CD4-positive, alpha-beta T cell treated with Interleukin-15 for 1 hour (primary cell): ENCODE measurements around the gene TNKS1BP1.
"Not testable (repeated sequence)": the region's sequence is repeated elsewhere in the genome, so short reads cannot be mapped to it uniquely, and the experiment has no call there.

Experiments
- DNase-seq: peaks from one replicate; pipeline ENCODE4 v3.0.0-alpha.2; 2020

Gene TNKS1BP1

GRCh38 chr11:57287884-57288283 is 36.9 kb downstream of the TNKS1BP1 start:
- DNase-seq = no peak

DNA sequence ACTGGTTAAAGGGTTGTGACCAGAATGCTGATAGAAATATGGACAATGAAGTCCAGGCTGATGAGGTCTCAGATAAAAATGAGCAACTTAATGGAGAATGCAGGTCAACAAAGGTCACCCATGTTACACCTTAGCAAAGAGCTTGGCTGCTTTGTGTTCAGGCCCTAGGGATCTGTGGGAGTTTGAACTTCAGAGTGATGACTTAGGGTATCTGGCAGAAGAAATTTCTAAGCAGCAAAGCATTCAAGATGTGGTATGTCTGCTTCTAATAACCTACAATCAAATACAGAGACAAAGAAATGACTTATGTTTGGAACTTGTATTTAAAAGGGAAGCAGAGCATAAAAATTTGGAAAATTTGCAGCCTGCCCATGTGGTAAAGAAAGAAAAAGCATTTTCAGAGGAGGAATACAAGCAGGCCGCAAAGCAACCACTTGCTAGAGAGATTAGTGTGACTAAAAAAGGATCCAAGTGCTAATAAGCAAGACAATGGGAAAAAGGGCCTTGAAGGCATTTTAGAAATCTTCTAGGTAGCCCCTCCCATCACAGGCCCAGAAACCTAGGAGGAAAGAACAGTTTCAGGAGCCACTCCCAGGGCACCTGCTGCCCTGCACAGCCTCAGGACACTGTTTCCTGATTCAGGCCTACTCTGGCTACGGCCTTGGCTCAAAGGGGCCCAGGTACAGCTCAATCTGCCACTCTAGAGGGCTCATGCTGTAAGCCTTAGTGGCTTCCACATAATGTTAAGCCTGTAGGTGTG is 41.3 kb downstream of the TNKS1BP1 start:
- DNase-seq = no peak

- not testable (repeated sequence) for DNase-seq
Measured at GRCh38 chr11:57281546-57281945, 43.2 kb downstream of the TNKS1BP1 start.

DNA sequence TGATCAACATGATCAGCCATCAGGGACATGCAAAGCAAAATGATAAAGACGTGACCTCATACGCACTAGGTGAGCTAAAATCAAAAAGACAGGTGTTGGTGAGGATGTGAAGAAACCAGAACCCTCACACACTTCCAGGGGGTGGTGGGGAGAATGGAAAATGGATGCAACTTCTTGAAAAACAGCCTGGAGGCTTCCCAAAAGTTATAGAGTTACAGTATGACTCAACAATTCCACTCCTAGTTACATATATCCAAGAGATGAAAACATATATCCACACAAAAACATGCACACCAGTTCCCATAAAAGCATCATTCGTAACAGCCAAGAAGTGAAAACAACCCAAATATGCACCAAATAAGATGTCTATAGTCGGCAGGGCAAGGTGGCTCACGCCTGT is 45.6 kb downstream of the TNKS1BP1 start:
- no peak for DNase-seq

DNA sequence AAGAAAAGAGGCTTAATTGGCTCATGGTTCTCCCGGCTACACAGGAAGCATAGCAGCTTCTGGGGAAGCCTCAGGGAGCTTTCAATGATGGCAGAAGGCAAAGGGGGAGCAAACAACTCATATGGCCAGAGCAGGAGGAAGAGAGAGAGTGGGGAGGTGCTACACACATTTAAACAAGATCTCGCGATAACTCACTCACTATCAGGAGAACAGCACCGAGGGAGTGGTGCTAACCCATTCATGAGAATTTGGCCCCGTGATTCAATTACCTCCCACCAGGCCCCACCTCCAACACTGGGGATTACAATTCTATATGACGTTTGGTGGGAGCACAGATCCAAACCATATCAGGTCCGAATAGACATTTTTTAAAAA is 46.0 kb downstream of the TNKS1BP1 start:
- DNase-seq = no peak

DNA sequence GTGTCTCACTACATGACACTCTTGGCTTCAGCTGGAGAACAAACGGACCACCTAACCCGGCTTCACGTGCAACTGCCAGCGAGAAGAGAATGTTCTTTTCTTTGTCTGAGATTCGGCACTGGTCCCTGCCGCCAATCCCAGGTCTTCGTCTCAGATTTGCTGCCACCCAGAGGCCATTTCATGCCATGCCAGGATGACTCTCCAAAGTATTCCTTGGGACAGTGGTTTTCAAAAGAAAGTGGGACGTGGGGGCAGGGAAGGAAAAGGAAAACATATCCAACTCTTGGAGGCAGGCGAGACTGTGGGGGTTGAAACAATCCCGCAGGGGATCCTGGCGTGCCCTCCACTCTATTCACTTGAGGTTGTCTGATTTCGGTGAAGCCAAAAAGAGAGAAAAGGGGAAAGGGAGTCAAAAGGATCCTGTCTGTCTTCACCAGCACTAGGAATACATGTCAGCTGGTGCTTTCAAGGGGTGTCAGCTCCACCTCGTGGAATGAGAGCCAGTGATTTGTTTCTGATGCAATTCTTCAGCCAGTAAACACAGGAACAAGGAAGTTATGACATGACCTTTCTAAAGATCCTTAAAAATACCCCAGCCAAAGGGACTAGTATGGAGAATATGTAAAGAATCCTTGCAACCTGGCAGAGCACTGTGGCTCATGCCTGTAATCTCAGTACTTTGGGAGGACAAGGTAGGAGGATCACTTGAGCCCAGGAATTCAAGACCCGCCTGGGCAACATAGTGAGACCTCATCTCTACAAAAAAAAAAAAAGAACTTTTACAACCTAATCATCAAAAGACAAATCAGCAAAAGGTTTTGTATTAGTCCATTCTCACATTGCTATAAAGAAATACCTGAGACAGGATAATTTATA is 46.7 kb downstream of the TNKS1BP1 start:
- no peak for DNase-seq

- DNase-seq = no peak
Measured at GRCh38 chr11:57276971-57277675, 47.6 kb downstream of the TNKS1BP1 start.

DNA sequence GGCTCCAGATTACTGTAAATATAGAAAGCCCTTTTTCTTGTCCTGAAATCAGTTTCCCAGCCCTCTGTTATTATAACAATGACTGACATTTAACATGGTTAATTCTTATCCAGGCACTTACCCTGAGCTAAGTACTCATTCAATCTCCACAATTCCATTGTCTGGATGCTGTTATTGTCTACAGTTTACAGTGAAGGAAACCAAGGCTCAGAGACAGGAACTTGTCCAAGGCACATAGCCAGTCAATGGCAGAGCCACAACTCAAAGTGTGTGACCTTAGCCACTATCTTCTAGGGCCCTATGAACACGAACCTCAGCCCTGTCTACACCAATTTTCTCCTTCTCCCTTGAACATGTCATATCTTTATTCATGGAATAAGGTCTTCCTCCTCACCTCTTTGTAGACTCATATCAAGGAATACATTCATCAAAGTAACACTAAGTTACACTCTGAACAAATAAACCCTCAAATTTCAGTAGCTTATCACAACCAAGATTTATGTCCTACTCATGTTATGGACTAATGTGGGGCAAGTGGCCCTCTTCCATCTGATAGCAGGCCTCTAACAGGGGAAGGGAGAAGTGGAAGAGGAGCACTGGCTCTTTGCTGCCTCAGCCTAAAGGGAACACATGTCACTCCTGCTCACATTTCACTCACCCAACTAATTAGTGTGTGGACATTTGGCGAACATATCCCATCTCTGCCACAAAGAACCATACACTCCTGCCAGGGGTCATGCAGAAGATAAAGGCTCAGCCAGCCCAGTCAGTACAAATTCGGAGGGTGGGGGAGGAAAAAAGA is 48.4 kb downstream of the TNKS1BP1 start:
- DNase-seq = no peak

DNA sequence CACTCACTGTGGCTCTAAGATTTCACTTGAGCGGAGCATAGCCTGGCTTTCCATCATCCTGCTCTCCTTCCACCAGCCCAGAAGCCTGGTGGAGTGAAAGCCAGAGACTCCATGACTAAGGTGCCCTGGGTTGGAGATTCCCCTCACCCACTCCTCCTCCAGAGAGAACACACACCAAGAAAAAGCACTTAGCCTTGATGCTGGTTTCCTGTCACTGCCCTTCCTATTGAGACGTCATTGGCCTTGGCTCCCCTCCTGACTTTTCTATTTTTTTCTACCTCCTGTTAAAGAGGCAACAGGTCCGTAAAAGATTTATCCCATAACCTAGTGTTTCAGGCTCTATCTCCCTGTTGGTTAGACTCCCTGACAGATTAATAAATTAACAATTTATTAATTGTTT is 49.2 kb downstream of the TNKS1BP1 start:
- DNase-seq = no peak

GRCh38 chr11:57274904-57275498 is 49.8 kb downstream of the TNKS1BP1 start:
- no peak for DNase-seq

GRCh38 chr11:57273448-57274058 is 51.2 kb downstream of the TNKS1BP1 start:
- no peak for DNase-seq

- no peak for DNase-seq
Measured at GRCh38 chr11:57269571-57270021, 55.2 kb downstream of the TNKS1BP1 start.

DNA sequence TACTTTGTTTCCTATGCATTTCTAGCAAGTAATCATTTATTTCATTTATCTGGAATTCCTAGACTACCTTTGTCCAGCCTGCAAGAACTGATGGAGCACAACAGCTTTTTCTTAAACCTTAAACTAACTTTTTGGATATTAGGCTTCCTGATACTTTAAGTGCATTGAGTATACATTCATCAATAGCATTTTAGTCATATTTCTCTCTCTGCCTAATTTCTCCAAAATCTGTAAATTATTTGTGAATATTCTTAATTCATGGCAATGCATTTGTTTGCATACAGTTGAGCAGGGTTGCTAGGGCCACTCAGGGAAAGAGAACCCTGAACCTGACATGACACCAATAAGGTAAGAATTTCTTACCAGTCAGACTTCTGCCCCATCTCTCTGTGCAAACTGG is 58.6 kb downstream of the TNKS1BP1 start:
- no peak for DNase-seq

GRCh38 chr11:57263351-57263750 is 61.4 kb downstream of the TNKS1BP1 start:
- DNase-seq = no peak

DNA sequence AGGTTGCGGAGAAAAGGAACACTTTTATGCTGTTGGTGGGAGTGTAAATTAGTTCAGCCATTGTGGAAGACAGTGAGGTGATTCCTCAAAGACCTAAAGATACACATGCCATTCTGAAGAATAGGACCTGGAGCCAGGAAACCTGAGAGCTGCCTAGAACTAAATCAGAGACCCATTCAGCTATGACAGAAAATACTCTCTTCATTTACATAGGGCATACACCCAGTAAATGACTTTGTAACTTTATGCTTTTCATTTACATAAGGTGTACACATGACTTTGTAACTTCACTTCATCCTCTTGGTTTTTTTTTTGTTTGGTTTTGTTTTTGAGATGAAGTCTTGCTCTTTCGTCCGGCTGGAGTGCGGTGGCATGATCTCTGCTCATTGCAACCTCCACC is 62.6 kb downstream of the TNKS1BP1 start:
- no peak for DNase-seq

DNA sequence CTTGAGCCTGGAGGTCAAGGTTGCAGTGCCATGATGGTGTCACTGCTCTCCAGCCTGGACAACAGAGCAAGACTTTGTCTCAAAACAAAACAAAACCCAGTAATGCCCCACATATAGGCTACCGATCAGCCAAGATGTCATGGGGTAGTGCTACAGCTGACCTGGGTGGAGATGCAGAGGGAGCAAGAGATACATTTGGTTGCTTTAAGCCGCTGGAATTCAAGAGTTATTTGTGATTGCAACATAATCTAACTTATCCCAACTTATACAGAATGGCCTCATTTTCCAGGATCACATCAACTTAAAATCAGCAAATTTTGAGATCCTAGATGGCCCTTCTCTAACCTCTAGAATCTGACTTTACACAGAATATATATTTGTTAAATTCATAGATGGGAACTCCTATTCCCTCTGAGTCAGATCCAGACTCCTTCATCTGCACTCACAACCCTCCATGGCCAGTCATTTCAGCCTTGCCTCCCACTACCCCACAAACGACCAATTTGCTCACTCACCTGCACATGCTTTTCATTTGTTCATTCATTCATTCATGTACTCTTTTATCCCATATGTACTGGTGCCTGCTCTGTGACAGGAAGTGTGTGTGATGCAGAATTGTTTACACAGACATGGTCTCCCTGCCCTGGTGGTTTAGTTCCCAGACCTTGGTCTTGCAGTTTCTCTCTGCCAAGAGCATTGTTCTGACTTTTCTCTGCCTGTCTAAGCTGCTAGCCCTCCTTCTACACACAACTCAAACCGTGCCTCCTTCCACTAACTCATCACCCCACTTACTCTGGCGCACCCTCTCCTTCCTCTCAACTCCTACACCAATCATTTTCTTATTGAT is 63.6 kb downstream of the TNKS1BP1 start:
- DNase-seq = no peak

DNA sequence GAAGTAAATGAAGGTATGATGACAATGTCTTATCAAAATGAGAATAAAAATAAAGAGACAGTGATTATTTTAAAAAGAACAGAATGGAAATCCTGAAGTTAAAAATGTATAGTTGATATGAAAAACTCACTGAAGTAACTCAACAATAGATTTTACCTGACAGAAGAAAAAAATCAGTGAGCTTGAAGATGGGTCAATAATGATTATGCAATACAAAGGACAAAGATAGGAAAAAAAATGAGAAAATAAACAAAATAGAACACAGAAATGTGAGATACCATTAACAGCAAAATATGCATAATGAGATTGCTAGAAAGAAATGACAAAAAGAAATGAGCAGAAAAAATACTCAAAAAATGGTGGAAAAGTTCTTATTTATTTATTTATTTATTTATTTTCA is 68.6 kb downstream of the TNKS1BP1 start:
- no peak for DNase-seq

- DNase-seq = no peak
Measured at GRCh38 chr11:57255618-57256017, 69.1 kb downstream of the TNKS1BP1 start.

- DNase-seq = no peak
Measured at GRCh38 chr11:57254631-57255030, 70.1 kb downstream of the TNKS1BP1 start.

- DNase-seq = no peak
Measured at GRCh38 chr11:57251491-57252104, 73.2 kb downstream of the TNKS1BP1 start.
